IPS DF 6.9 (cell line): ENCODE data around the gene SEMA4C.
A peak's percentile ranks its signal among the peaks of the same experiment; 100 is the strongest.

Experiments used
- DNase-seq: peaks from one replicate; pipeline ENCODE4 v3.0.0-alpha.2; 2013; ENCODE audit warnings: low read depth, low spot score
- H3K27ac ChIP-seq: one replicate; pipeline ENCODE4 v1.5.1; 2013; ENCODE audit warnings: low read length, control low read depth
- H3K27me3 ChIP-seq: 2 replicates; pipeline ENCODE4 v1.6.1; 2013; ENCODE audit warnings: mild to moderate bottlenecking, low read length; ENCODE audit not compliant: control insufficient read depth, insufficient read depth
- H3K36me3 ChIP-seq: 2 replicates; pipeline ENCODE4 v1.6.1; 2013; ENCODE audit warnings: low read length; ENCODE audit not compliant: control insufficient read depth, insufficient read depth
- H3K4me1 ChIP-seq: 2 replicates; pipeline ENCODE4 v1.6.1; 2013; ENCODE audit warnings: low read length; ENCODE audit not compliant: control insufficient read depth, insufficient read depth
- H3K4me3 ChIP-seq: 2 replicates; pipeline ENCODE4 v1.5.1; 2013; ENCODE audit warnings: mild to moderate bottlenecking, low read length
- H3K9me3 ChIP-seq: 2 replicates; pipeline ENCODE4 v1.6.1; 2013; ENCODE audit warnings: low read length, inconsistent platforms; ENCODE audit not compliant: control insufficient read depth, insufficient read depth
- WGBS: extraction: QIAGEN DNeasy Blood & Tissue Kit; methylation state at CpG from one replicate; pipeline ENCODE4 v1.1.7; 2013; ENCODE audit warnings: mixed read lengths, missing lambda C conversion rate; ENCODE audit not compliant: insufficient read length, insufficient coverage; 5-methylcytosine and 5-hydroxymethylcytosine counted together

The SEMA4C gene

GRCh38 chr2:96870626-96871255, 861 bp upstream of the SEMA4C start:
- Histone ChIP-seq H3K27ac (no peak overlapping the region), H3K36me3 (peaks cover 9% of the 10 kb centered on the region), H3K9me3 (no peaks in the 10 kb centered on the region), H3K4me3 (peak overlapping the region; percentile 89; the same call in 1 of the 2 replicates), H3K27me3 (no peaks in the 10 kb centered on the region), H3K4me1 (peaks cover 11% of the 10 kb centered on the region)
- no CpG with 5 or more reads among the region's 13 CpGs for WGBS
- no peak for DNase-seq

DNA sequence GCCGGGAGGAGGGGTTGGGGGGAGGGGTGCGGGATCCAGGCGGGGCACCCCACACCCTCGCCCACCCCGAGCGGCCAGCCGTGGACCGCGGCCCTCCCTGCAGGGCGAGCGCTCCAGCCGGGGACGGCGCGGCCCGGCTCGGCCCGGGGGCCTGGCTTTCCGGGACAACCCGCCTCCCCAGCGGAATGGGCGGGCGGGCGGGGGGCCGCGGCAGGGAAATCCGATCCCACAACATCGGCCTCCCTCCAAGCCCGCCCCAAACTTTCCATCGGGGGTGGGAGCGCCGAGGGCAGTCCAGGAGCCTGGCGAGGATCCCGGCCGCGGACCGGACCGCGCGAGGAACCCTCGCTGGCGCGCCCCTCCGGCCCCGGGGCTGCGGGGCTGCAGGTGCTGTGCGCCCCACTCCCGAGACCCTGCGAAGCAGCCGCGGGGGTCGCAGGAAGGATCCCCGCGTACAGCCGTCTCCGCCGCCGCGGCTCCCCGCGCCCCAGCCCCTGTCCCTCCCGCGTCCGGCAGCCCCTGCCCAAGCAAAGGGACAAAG, 529 bp downstream of the SEMA4C start:
- Histone ChIP-seq H3K9me3 (no peaks in the 10 kb centered on the region), H3K4me3 (peak overlapping the region; percentile 89), H3K4me1 (peaks cover 9% of the 10 kb centered on the region), H3K36me3 (peaks cover 23% of the 10 kb centered on the region), H3K27ac (no peak overlapping the region), H3K27me3 (no peaks in the 10 kb centered on the region)
- no CpG with 5 or more reads among the region's 64 CpGs for WGBS
- no peak for DNase-seq

GRCh38 chr2:96868555-96869280, 1.2 kb downstream of the SEMA4C start:
- Histone ChIP-seq H3K27ac (no peak overlapping the region), H3K36me3 (peaks cover 29% of the 10 kb centered on the region), H3K4me1 (peaks cover 9% of the 10 kb centered on the region), H3K4me3 (peak overlapping the region; percentile 89), H3K27me3 (no peaks in the 10 kb centered on the region), H3K9me3 (no peaks in the 10 kb centered on the region)
- no CpG with 5 or more reads among the region's 76 CpGs for WGBS
- DNase-seq: no peak

DNA sequence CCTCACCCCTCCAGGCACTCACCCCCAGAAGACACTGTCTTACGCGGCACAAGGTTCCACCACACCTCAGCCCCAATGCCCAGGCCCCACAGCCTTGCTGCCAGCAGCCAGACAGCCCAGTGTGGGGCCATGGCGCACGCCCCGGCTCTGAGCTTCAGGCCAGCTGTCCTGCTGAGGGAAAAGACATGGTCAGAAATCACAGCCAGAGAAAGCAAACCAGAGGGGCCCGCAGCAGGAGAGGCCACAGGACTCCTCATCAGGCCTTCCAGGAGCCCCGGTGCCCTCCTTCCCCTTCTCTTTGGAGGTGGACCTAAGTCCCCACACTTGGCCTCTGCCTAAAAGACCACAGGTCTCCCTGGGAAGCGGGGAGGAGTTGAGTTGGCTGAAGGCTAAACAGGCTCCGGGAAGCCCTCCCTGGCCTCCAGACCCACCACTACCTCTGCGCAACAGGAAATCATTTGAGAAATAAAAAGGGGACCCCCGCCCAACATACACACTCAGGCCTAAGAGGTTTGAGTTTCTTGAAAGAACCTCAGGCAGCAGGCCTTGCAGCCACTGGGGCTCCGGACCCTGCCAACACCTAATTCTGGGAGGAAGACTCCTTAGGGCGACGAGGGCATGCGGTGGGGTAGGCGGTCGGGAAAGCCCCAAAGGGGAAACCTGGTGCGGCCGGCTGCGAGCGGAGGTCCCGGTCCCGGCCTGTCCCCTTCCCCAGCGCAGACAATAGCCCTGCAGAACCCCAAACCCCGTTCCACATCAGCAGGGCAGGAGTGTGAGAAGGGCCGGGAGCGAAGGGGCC, 1.9 kb downstream of the SEMA4C start:
- WGBS: no CpG with 5 or more reads among the region's 27 CpGs
- DNase-seq: no peak

DNA sequence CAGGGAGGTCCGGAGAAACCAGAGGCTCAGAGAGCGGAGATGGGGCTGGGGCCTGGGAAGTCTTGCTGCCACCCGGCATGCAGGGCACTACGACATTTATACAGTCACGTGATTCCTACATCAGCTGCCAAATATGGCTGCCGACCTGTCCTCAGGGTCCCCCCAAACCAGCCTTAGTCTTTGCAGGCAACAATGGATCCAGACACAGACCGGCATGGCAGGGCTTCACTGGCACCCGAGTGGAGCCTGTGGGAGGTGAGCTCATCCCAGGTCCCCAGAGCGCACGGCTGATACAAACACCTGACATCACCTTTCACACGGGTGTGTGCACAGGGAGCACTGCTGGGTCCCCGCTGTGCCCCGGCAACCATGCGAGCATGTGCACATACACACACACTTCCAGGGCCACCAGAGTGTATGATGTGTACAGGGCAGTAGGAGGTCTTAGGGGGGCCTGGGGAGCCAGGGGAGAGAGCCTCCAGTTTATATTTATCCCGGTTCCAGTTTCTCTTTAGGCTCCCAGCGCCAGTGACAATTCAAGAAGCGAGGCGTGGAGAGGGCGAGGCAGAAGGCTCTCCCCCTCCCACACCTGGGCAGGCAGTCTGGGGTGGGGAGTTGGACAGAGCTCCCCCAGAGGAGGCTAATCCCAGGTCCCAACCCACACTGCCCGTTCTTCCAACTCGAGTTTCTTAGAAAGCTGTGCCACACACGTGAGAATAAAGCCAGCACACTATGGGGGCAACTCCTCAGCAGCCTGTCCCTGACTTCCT, 2.7 kb downstream of the SEMA4C start:
- no peak overlapping the region for H3K27ac ChIP-seq
- no CpG with 5 or more reads among the region's 22 CpGs for WGBS
- peaks cover 7% of the 10 kb centered on the region; the same call in 1 of the 2 replicates for H3K4me1 ChIP-seq
- peaks cover 37% of the 10 kb centered on the region for H3K36me3 ChIP-seq
- H3K4me3 ChIP-seq: 0 out of 2 replicates have a peak overlapping the region, but pooled peaks have one; percentile 2
- no peaks in the 10 kb centered on the region for H3K27me3 ChIP-seq
- H3K9me3 ChIP-seq: no peaks in the 10 kb centered on the region
- DNase-seq: no peak

More for the DNA sequence above, 1.9 kb downstream of the SEMA4C start:
- Histone ChIP-seq H3K4me1 (peaks cover 9% of the 10 kb centered on the region), H3K27ac (no peak overlapping the region), H3K27me3 (no peaks in the 10 kb centered on the region), H3K4me3 (peak overlapping the region; percentile 89; the same call in 1 of the 2 replicates), H3K36me3 (peaks cover 35% of the 10 kb centered on the region), H3K9me3 (no peaks in the 10 kb centered on the region)

GRCh38 chr2:96866586-96866985, 3.3 kb downstream of the SEMA4C start:
- Histone ChIP-seq H3K9me3 (no peaks in the 10 kb centered on the region), H3K4me3 (no peak overlapping the region), H3K4me1 (peaks cover 7% of the 10 kb centered on the region; the same call in 1 of the 2 replicates), H3K27ac (no peak overlapping the region), H3K36me3 (peaks cover 43% of the 10 kb centered on the region), H3K27me3 (no peaks in the 10 kb centered on the region)
- no peak for DNase-seq
- no CpG with 5 or more reads among the region's 8 CpGs for WGBS

DNA sequence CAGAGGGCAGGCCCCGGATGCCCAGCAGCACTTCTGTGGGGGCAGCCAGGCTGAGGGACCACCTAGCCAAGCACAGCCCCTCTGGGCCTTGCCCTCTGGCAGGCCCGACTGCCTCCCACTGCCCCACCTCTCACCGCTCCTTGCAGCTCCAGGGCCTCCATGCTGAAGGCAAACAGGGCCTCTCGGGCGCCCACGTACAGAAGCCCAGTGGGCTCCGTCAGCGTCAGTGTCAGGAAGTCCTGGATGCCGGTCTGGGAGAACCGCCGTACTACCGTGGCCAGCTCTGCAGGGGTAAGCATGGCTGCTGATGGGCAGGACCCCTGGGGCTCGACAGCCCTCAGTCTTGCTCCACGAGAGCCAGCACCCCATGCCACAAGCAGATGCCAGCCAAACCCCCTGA, 3.7 kb downstream of the SEMA4C start:
- peaks cover 47% of the 10 kb centered on the region for H3K36me3 ChIP-seq

GRCh38 chr2:96865654-96866053, 4.2 kb downstream of the SEMA4C start:
- H3K4me1 ChIP-seq: peaks cover 7% of the 10 kb centered on the region; the same call in 1 of the 2 replicates
- H3K9me3 ChIP-seq: no peaks in the 10 kb centered on the region
- no peaks in the 10 kb centered on the region for H3K27me3 ChIP-seq
- peaks cover 50% of the 10 kb centered on the region for H3K36me3 ChIP-seq
- H3K4me3 ChIP-seq: no peak overlapping the region
- no peak for DNase-seq
- no CpG with 5 or more reads among the region's 16 CpGs for WGBS
- H3K27ac ChIP-seq: no peak overlapping the region

More for the DNA sequence above, 3.7 kb downstream of the SEMA4C start:
- Histone ChIP-seq H3K9me3 (no peaks in the 10 kb centered on the region), H3K27ac (no peak overlapping the region), H3K4me3 (no peak overlapping the region), H3K4me1 (peaks cover 7% of the 10 kb centered on the region; the same call in 1 of the 2 replicates), H3K27me3 (no peaks in the 10 kb centered on the region)
- no peak for DNase-seq
- WGBS: no CpG with 5 or more reads among the region's 14 CpGs

- Histone ChIP-seq H3K4me3 (no peak overlapping the region), H3K36me3 (peaks cover 56% of the 10 kb centered on the region), H3K9me3 (no peaks in the 10 kb centered on the region), H3K27ac (no peak overlapping the region), H3K27me3 (no peaks in the 10 kb centered on the region), H3K4me1 (peaks cover 4% of the 10 kb centered on the region; the same call in 1 of the 2 replicates)
- no CpG with 5 or more reads among the region's 25 CpGs for WGBS
- DNase-seq: no peak
Observed at GRCh38 chr2:96864343-96865091, 5.4 kb downstream of the SEMA4C start.
